ENCODE measurements around the gene NAA10.

Gene NAA10

DNA sequence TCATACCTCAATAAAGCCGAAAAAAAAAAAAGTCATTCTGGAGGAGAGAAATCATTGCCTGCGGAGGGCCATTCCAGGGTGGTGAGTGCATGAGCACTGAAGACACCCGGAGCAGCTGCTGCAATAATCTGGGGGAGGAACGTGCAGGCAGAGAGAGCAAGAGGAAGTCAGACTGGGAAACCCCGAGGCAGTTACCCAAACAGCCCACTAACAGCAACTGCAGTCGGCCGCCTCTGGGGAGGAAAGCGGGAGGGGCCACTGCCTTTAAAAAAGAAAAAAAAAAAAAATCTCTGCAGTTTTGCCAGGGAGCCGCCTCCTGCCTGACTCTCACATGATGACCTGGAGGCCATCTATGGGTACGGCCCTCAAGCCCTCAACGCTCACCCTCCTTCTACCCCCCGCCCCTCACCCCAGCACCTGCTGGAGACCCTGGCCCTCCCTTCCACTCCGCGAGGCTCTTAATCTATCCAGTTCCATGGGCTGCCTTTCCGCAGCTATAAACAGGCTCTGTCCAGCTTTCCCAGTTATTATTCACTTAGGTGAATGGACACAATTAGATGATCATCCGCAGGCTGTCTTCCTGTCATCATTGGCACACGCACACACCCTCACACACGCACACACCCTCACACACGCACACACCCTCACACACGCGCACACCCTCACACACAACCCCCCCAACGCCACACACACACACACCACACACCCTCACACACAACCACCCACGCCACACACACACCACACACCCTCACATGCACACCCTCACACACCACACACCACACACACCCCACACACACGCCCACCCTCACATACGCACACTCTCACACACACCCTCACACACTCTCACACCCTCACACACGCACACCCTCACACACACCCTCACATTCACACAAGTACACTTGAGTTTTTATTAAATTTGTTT lies 33.7 kb downstream of the NAA10 start:
- in situ Hi-C loops (cut with MboI; ENCODE audit: low pct_unique_long_range_greater_than_20kb, low sequenced_read_pairs), result no loop called here
- peak; percentile 97 for DNase-seq

GRCh38 chrX:153897899-153898298 lies 36.9 kb downstream of the NAA10 start:
- no peak for DNase-seq
- in situ Hi-C loops (cut with MboI; ENCODE audit: low pct_unique_long_range_greater_than_20kb, low sequenced_read_pairs), result no loop called here

DNA sequence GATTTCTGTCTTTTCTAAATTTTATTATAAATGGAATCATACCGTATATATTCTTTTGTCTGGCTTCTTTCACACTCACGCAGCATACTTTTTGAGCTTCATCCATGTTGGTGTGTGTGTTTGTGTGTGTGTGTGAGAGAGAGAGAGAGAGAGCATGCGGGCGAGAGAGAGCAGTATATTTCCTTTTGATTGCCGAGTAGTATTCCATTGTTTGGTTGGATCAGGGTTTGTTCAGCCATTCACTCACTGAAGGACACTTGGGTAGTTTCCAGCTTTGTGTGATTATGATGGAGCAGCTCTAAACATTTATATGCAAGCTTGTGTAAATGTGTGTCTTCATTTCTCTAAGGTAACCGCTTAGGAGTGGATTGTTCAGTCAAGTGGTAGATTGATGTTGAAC lies 45.7 kb downstream of the NAA10 start:
- no peak for DNase-seq
- in situ Hi-C loops (cut with MboI; ENCODE audit: low pct_unique_long_range_greater_than_20kb, low sequenced_read_pairs), result no loop called here

GRCh38 chrX:153888344-153888743 lies 46.5 kb downstream of the NAA10 start:
- in situ Hi-C loops (cut with MboI; ENCODE audit: low pct_unique_long_range_greater_than_20kb, low sequenced_read_pairs), result no loop called here
- DNase-seq, result no peak

DNA sequence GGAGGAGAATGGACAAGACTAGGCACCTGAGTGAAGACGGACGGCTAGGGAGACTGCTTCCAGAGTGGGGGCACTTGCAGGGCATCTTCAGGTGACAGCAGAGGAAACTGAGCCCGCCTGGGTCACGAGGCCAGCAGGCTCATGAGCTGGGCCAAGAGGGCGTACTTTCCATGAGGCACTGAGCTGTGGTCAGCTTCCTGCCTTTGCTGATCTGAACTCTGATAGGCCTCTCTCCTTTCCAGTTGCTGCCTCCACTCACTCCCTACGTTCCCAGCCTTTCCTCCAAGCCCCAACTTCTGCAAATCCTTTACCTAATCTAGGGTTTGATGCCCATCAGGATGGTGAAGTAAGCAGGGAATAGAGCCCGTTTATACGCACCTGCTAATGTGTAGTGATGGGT lies 47.5 kb downstream of the NAA10 start:
- no peak for DNase-seq
- in situ Hi-C loops (cut with MboI; ENCODE audit: low pct_unique_long_range_greater_than_20kb, low sequenced_read_pairs), result no loop called here

GRCh38 chrX:153886915-153887314 lies 47.9 kb downstream of the NAA10 start:
- DNase-seq, result no peak
- in situ Hi-C loops (cut with MboI; ENCODE audit: low pct_unique_long_range_greater_than_20kb, low sequenced_read_pairs), result no loop called here

- in situ Hi-C loops (cut with MboI; ENCODE audit: low pct_unique_long_range_greater_than_20kb, low sequenced_read_pairs), result no loop called here
- no peak for DNase-seq
Observed at GRCh38 chrX:153885968-153886903, 48.6 kb downstream of the NAA10 start, which contains the start of gene L1CAM. Gene L1CAM (minus strand): TSS chrX:153886173. CDS start chrX:153875836, 10,337 bp downstream.

- DNase-seq, result no peak
- in situ Hi-C loops (cut with MboI; ENCODE audit: low pct_unique_long_range_greater_than_20kb, low sequenced_read_pairs), result no loop called here
Observed at GRCh38 chrX:153885208-153885787, 49.5 kb downstream of the NAA10 start.

GRCh38 chrX:153884590-153884989 lies 50.2 kb downstream of the NAA10 start:
- no peak for DNase-seq

GRCh38 chrX:153884136-153884535 lies 50.7 kb downstream of the NAA10 start:
- DNase-seq, result no peak
- in situ Hi-C loops (cut with MboI; ENCODE audit: low pct_unique_long_range_greater_than_20kb, low sequenced_read_pairs), result no loop called here

More at GRCh38 chrX:153884590-153884989, 50.2 kb downstream of the NAA10 start:
- in situ Hi-C loops (cut with MboI; ENCODE audit: low pct_unique_long_range_greater_than_20kb, low sequenced_read_pairs), result no loop called here

GRCh38 chrX:153883163-153883843 lies 51.5 kb downstream of the NAA10 start:
- DNase-seq, result no peak
- in situ Hi-C loops (cut with MboI; ENCODE audit: low pct_unique_long_range_greater_than_20kb, low sequenced_read_pairs), result no loop called here

GRCh38 chrX:153882557-153882956 lies 52.3 kb downstream of the NAA10 start:
- DNase-seq, result no peak
- in situ Hi-C loops (cut with MboI; ENCODE audit: low pct_unique_long_range_greater_than_20kb, low sequenced_read_pairs), result no loop called here

DNA sequence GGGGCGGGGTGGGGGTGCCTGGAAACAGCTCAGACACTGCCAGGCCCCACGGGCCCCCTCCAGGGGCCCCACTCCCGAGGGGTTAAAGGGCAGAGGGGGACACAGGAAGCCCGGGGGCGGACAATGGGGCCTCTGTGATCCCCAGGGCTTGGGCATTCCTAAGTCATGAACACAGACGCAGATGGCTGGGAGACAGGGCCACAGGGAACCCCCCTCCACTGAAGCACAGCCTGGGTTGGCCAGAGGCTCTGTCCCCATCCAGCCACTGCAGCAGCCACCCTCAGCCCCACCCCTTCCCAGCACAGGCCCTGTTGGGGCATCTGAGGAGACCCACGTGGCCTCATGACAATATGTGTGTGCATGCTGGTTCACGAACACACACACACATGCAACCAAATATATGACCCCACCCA lies 52.7 kb downstream of the NAA10 start:
- in situ Hi-C loops (cut with MboI; ENCODE audit: low pct_unique_long_range_greater_than_20kb, low sequenced_read_pairs), result no loop called here
- no peak for DNase-seq

- in situ Hi-C loops (cut with MboI; ENCODE audit: low pct_unique_long_range_greater_than_20kb, low sequenced_read_pairs), result no loop called here
- no peak for DNase-seq
Observed at GRCh38 chrX:153881281-153881680, 53.6 kb downstream of the NAA10 start.

- DNase-seq, result no peak
- in situ Hi-C loops (cut with MboI; ENCODE audit: low pct_unique_long_range_greater_than_20kb, low sequenced_read_pairs), result no loop called here
Observed at GRCh38 chrX:153880440-153880815, 54.4 kb downstream of the NAA10 start.

GRCh38 chrX:153879741-153880439 lies 54.9 kb downstream of the NAA10 start:
- no peak for DNase-seq
- in situ Hi-C loops (cut with MboI; ENCODE audit: low pct_unique_long_range_greater_than_20kb, low sequenced_read_pairs), result no loop called here

Measured in KBM-7 (cell line).